K562 (cell line): Measurements from ENCODE around the gene VIPR2.

Experiments used
- CTCF ChIP-seq, 3 experiments: IDR thresholded peaks in 2 of 3; conservative IDR thresholded peaks in 1 of 3; 2 replicates each; pipeline ENCODE4 v1.5.1; 2011 to 2012; ENCODE audit warnings: low read length in 3 of 3, mild to moderate bottlenecking in 3 of 3, control low read depth in 2 of 3, improper control_type of control experiment in 1 of 3, inconsistent platforms in 1 of 3, low read depth in 1 of 3, mixed read lengths in 1 of 3, moderate library complexity in 1 of 3; ENCODE audit not compliant: insufficient read depth in 2 of 3
- ETV5 ChIP-seq: sonication (generic); formaldehyde crosslinking; IDR thresholded peaks from 2 replicates; pipeline ENCODE4 v1.4.0; 2020; ENCODE audit warnings: low read depth, mild to moderate bottlenecking, missing genetic modification reagents
- JUN ChIP-seq, 2 experiments: sonication (generic) in 1 of 2; formaldehyde crosslinking in 1 of 2; IDR thresholded peaks; 2 replicates each; pipeline versions ENCODE4 v1.6.1 to v1.8.0; 2012 to 2022; ENCODE audit warnings: borderline replicate concordance in 2 of 2, mild to moderate bottlenecking in 2 of 2, improper control_type of control experiment in 1 of 2, low read depth in 1 of 2, low read length in 1 of 2, missing genetic modification reagents in 1 of 2
- JUNB ChIP-seq: fragments of 450-650 bp; formaldehyde crosslinking; conservative IDR thresholded peaks from 2 replicates; pipeline ENCODE4 v1.4.0; 2020; ENCODE audit warnings: mild to moderate bottlenecking
- MAFK ChIP-seq: IDR thresholded peaks from 2 replicates; pipeline ENCODE4 v1.6.1; 2011; ENCODE audit warnings: low read length, improper control_type of control experiment
- RBM39 ChIP-seq: fragments of 200-400 bp; formaldehyde crosslinking; optimal IDR thresholded peaks from 2 replicates; pipeline ENCODE3; 2018; ENCODE audit warnings: low read depth, low read length
- SETDB1 ChIP-seq: IDR thresholded peaks from one replicate; pipeline ENCODE4 v1.6.1; 2012; ENCODE audit warnings: low read length, control low read depth, inconsistent platforms
- USF2 ChIP-seq: sonication (generic); formaldehyde crosslinking; IDR thresholded peaks from 2 replicates; pipeline ENCODE4 v1.5.0; 2020; ENCODE audit warnings: missing genetic modification reagents

- no peak for TF ChIP-seq CTCF (IDR thresholded peaks at IDR 0.05 in 2 of 3, conservative IDR thresholded peaks at IDR 0.05 in 1 of 3; ENCODE audit: insufficient read depth in 2 of 3, low read depth in 1 of 3, low read length in 3 of 3)
- no peak for TF ChIP-seq SETDB1
- TF ChIP-seq USF2 (CRISPR knock-in tag): no peak
- no peak for TF ChIP-seq RBM39
- no peak for TF ChIP-seq MAFK
- TF ChIP-seq JUNB (CRISPR knock-in tag): no peak
- no peak for TF ChIP-seq ETV5 (CRISPR knock-in tag)
- TF ChIP-seq JUN (IDR thresholded peaks at IDR 0.05; ENCODE audit: borderline replicate concordance, low read depth, low read length): no peak
- no peak for TF ChIP-seq JUN (CRISPR knock-in tag; IDR thresholded peaks at IDR 0.05; ENCODE audit: borderline replicate concordance)
Measured at GRCh38 chr7:159004411-159004810, 140.3 kb downstream of the VIPR2 start.
